Liver (tissue), 9 donors: Measurements from ENCODE around the gene PCP2. TPM values are rescaled to one million over a fixed set of nuclear protein-coding genes. Genes with fewer than 3 reads are reported as not detected.

Source experiments
- DNase-seq: peaks from one replicate; pipeline ENCODE4 v3.0.0-alpha.2; 2017; ENCODE audit warnings: low spot score
- H3K27ac ChIP-seq, 2 donors: one replicate each; pipeline ENCODE4 v1.7.0; 2013; ENCODE audit warnings: inconsistent platforms in 2 of 2, low read length in 2 of 2, control low read depth in 1 of 2, low read depth in 1 of 2, mild to moderate bottlenecking in 1 of 2
- H3K27me3 ChIP-seq, 4 donors: one replicate each; pipeline versions ENCODE4 v1.6.1 to v1.7.0; 2013; ENCODE audit warnings: low read length in 3 of 4, inconsistent platforms in 1 of 4, mild to moderate bottlenecking in 1 of 4, moderate library complexity in 1 of 4; ENCODE audit not compliant: control insufficient read depth in 4 of 4, insufficient read depth in 4 of 4
- H3K36me3 ChIP-seq, 4 donors: one replicate each; pipeline versions ENCODE4 v1.6.1 to v1.7.0; 2013; ENCODE audit warnings: low read length in 3 of 4, mild to moderate bottlenecking in 3 of 4, low read depth in 1 of 4, moderate library complexity in 1 of 4; ENCODE audit not compliant: control insufficient read depth in 4 of 4, insufficient read depth in 3 of 4
- H3K4me1 ChIP-seq, 4 donors: one replicate each; pipeline versions ENCODE4 v1.6.1 to v1.7.0; 2013; ENCODE audit warnings: low read length in 3 of 4, mild to moderate bottlenecking in 3 of 4, moderate library complexity in 1 of 4; ENCODE audit not compliant: control insufficient read depth in 4 of 4, insufficient read depth in 4 of 4
- H3K4me3 ChIP-seq, 3 donors: one replicate each; pipeline versions ENCODE4 v1.6.1 to v1.7.0; 2013; ENCODE audit warnings: low read length in 3 of 3, control low read depth in 1 of 3, low read depth in 1 of 3, mild to moderate bottlenecking in 1 of 3
- H3K9ac ChIP-seq, 2 donors: one replicate each; pipeline ENCODE4 v1.7.0; 2013; ENCODE audit warnings: low read length in 2 of 2, mild to moderate bottlenecking in 2 of 2, moderate library complexity in 2 of 2, control low read depth in 1 of 2, low read depth in 1 of 2
- H3K9me3 ChIP-seq, 4 donors: one replicate each; pipeline versions ENCODE4 v1.6.1 to v1.7.0; 2013; ENCODE audit warnings: low read length in 3 of 4; ENCODE audit not compliant: control insufficient read depth in 4 of 4
- CTCF ChIP-seq: fragments of 150-350 bp; IDR thresholded peaks from 2 replicates; pipeline ENCODE4 v1.5.1; 2017; ENCODE audit warnings: improper control_type of control experiment, low read depth, low read length; ENCODE audit not compliant: missing input control
- EGR1 ChIP-seq, 2 donors: IDR thresholded peaks; 2 replicates each; pipeline ENCODE4 v1.6.1; 2016 to 2018; ENCODE audit warnings: antibody characterized with exemption in 2 of 2, low read depth in 2 of 2
- FOXA1 ChIP-seq: IDR thresholded peaks from 2 replicates; pipeline ENCODE4 v1.6.1; 2016; ENCODE audit warnings: antibody characterized with exemption
- FOXA2 ChIP-seq: IDR thresholded peaks from 2 replicates; pipeline ENCODE4 v1.6.1; 2016; ENCODE audit warnings: antibody characterized with exemption
- GABPA ChIP-seq, 2 donors: IDR thresholded peaks in 1 of 2; conservative IDR thresholded peaks in 1 of 2; 2 replicates each; pipeline ENCODE4 v1.6.1; 2016; ENCODE audit warnings: antibody characterized with exemption in 2 of 2, mild to moderate bottlenecking in 1 of 2, moderate library complexity in 1 of 2
- HNF4A ChIP-seq, 2 donors: conservative IDR thresholded peaks; 2 replicates each; pipeline ENCODE4 v1.6.1; 2016; ENCODE audit warnings: antibody characterized with exemption in 2 of 2, mild to moderate bottlenecking in 2 of 2
- HNF4G ChIP-seq: IDR thresholded peaks from 2 replicates; pipeline ENCODE4 v1.6.1; 2016; ENCODE audit warnings: antibody characterized with exemption
- JUND ChIP-seq, 2 donors: IDR thresholded peaks; 2 replicates each; pipeline ENCODE4 v1.6.1; 2016; ENCODE audit warnings: antibody characterized with exemption in 2 of 2
- MAX ChIP-seq: IDR thresholded peaks from 2 replicates; pipeline ENCODE4 v1.6.1; 2016; ENCODE audit warnings: antibody characterized with exemption
- NR2F2 ChIP-seq: IDR thresholded peaks from 2 replicates; pipeline ENCODE4 v1.6.1; 2016; ENCODE audit warnings: antibody characterized with exemption
- RAD21 ChIP-seq, 2 donors: IDR thresholded peaks; 2 replicates each; pipeline ENCODE4 v1.6.1; 2016; ENCODE audit warnings: antibody characterized with exemption in 2 of 2, mild to moderate bottlenecking in 2 of 2
- RXRA ChIP-seq, 2 donors: IDR thresholded peaks; 2 replicates each; pipeline ENCODE4 v1.6.1; 2017 to 2018; ENCODE audit warnings: antibody characterized with exemption in 2 of 2, mild to moderate bottlenecking in 1 of 2
- SP1 ChIP-seq: IDR thresholded peaks from 2 replicates; pipeline ENCODE4 v1.6.1; 2018; ENCODE audit warnings: antibody characterized with exemption, mild to moderate bottlenecking
- TAF1 ChIP-seq: conservative IDR thresholded peaks from 2 replicates; pipeline ENCODE4 v1.6.1; 2016; ENCODE audit warnings: antibody characterized with exemption, mild to moderate bottlenecking
- YY1 ChIP-seq: IDR thresholded peaks from 2 replicates; pipeline ENCODE4 v1.6.1; 2016; ENCODE audit warnings: antibody characterized with exemption, mild to moderate bottlenecking
- WGBS: extraction: QIAGEN DNeasy Blood & Tissue Kit; methylation state at CpG from one replicate; pipeline ENCODE4 v1.1.7; 2013; 5-methylcytosine and 5-hydroxymethylcytosine counted together
- polyA plus RNA-seq, 2 donors: library from polyadenylated mRNA; stranded (reverse) in 1 of 2; unstranded in 1 of 2; fragments of 200-250 nt in 1 of 2; fragments of >200 nt in 1 of 2; fragmentation: Nextera tagmentation in 1 of 2; extraction: Ambion mirVana in 1 of 2; gene quantifications; one replicate each; pipeline versions ENCODE4 v1.2.1 to v1.2.3, GENCODE V29; 2013 to 2015
- total RNA-seq, 2 donors: library from RNA; depleted of rRNA; stranded (reverse); fragments of >200 nt; gene quantifications; one replicate each; pipeline ENCODE4 v1.2.3, GENCODE V29; 2014
- TF ChIP-seq, protein P1 (sequence below): IDR thresholded peaks from 2 replicates; pipeline ENCODE4 v1.6.1; 2016; ENCODE audit warnings: antibody characterized with exemption, mild to moderate bottlenecking
- TF ChIP-seq, protein P2 (sequence below): IDR thresholded peaks from 2 replicates; pipeline ENCODE4 v1.6.1; 2016; ENCODE audit warnings: antibody characterized with exemption
- donor health status: healthy.
- donor health status: healthy.
- donor health status: healthy.
- donor health status: healthy.
- donor health status: healthy.

PCP2 gene
- total and polyA plus RNA-seq, 4 donors = 0.08 to 0.25 TPM; not detected in 2

GRCh38 chr19:7654401-7654800, 20.9 kb upstream of the PCP2 start:
- H3K4me3 ChIP-seq = no peak overlapping the region
- WGBS = 85% methylated on average over 8 of the region's 8 CpGs

GRCh38 chr19:7652061-7652641, 18.6 kb upstream of the PCP2 start:
- peak; percentile 94 for DNase-seq
- Histone ChIP-seq H3K9me3 (no peaks in the 10 kb centered on the region), H3K27ac (peak overlapping the region; percentile 51 to 69), H3K9ac (peak overlapping the region in 1 of 2 donors; percentile 47), H3K27me3 (no peaks in the 10 kb centered on the region), H3K36me3 (no peaks in the 10 kb centered on the region), H3K4me1 (peaks cover 0 to 7% (median 2%) of the 10 kb centered on the region in 4 donors), H3K4me3 (no peak overlapping the region)
- 3% methylated on average over 28 of the region's 28 CpGs for WGBS
- TF ChIP-seq TAF1 (no peak), RXRA (IDR thresholded peaks at IDR 0.05) (peak; percentile 94 to 95), MAX (no peak), EGR1 (IDR thresholded peaks at IDR 0.05; ENCODE audit: low read depth in 2 of 2) (no peak), YY1 (peak; percentile 66), FOXA1 (peak; percentile 40), GABPA (IDR thresholded peaks at IDR 0.05 in 1 of 2, conservative IDR thresholded peaks at IDR 0.05 in 1 of 2) (no peak), HNF4A (conservative IDR thresholded peaks at IDR 0.05) (peak; percentile 58 to 70), RAD21 (IDR thresholded peaks at IDR 0.05) (peak; percentile 79)
- TF ChIP-seq, protein P1, sequence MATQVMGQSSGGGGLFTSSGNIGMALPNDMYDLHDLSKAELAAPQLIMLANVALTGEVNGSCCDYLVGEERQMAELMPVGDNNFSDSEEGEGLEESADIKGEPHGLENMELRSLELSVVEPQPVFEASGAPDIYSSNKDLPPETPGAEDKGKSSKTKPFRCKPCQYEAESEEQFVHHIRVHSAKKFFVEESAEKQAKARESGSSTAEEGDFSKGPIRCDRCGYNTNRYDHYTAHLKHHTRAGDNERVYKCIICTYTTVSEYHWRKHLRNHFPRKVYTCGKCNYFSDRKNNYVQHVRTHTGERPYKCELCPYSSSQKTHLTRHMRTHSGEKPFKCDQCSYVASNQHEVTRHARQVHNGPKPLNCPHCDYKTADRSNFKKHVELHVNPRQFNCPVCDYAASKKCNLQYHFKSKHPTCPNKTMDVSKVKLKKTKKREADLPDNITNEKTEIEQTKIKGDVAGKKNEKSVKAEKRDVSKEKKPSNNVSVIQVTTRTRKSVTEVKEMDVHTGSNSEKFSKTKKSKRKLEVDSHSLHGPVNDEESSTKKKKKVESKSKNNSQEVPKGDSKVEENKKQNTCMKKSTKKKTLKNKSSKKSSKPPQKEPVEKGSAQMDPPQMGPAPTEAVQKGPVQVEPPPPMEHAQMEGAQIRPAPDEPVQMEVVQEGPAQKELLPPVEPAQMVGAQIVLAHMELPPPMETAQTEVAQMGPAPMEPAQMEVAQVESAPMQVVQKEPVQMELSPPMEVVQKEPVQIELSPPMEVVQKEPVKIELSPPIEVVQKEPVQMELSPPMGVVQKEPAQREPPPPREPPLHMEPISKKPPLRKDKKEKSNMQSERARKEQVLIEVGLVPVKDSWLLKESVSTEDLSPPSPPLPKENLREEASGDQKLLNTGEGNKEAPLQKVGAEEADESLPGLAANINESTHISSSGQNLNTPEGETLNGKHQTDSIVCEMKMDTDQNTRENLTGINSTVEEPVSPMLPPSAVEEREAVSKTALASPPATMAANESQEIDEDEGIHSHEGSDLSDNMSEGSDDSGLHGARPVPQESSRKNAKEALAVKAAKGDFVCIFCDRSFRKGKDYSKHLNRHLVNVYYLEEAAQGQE = peak; percentile 37

More at GRCh38 chr19:7654401-7654800, 20.9 kb upstream of the PCP2 start:
- Histone ChIP-seq H3K9me3 (no peaks in the 10 kb centered on the region), H3K27ac (no peak overlapping the region), H3K36me3 (no peaks in the 10 kb centered on the region), H3K4me1 (peaks cover 0 to 5% (median 3%) of the 10 kb centered on the region in 4 donors), H3K9ac (no peak overlapping the region), H3K27me3 (no peaks in the 10 kb centered on the region)
- DNase-seq = no peak
- no peak for TF ChIP-seq JUND (IDR thresholded peaks at IDR 0.05)
- TF ChIP-seq, protein P2, sequence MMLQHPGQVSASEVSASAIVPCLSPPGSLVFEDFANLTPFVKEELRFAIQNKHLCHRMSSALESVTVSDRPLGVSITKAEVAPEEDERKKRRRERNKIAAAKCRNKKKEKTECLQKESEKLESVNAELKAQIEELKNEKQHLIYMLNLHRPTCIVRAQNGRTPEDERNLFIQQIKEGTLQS = no peak
- TF ChIP-seq EGR1 (IDR thresholded peaks at IDR 0.05; ENCODE audit: low read depth in 2 of 2) = no peak
- no peak for TF ChIP-seq RXRA (IDR thresholded peaks at IDR 0.05)
- no peak for TF ChIP-seq FOXA1
- no peak for TF ChIP-seq CTCF
- TF ChIP-seq FOXA2 = no peak
- TF ChIP-seq MAX = no peak
- no peak for TF ChIP-seq TAF1
- TF ChIP-seq, protein P1 = no peak
- TF ChIP-seq NR2F2 = no peak
- no peak for TF ChIP-seq SP1
- no peak for TF ChIP-seq HNF4G
- no peak for TF ChIP-seq GABPA (IDR thresholded peaks at IDR 0.05 in 1 of 2, conservative IDR thresholded peaks at IDR 0.05 in 1 of 2)
- no peak for TF ChIP-seq RAD21 (IDR thresholded peaks at IDR 0.05)
- TF ChIP-seq YY1 = no peak
